Stimulated activated CD4-positive, alpha-beta T cell treated with anti-CD3 and anti-CD28 coated beads, Interleukin-1b, Interleukin-23, amount 100 ng/mL, for 24 hours (primary cell): ENCODE measurements around the gene ZNF503.
A peak's percentile ranks its signal among the peaks of the same experiment; 100 is the strongest.

Source experiments
- DNase-seq, 4 experiments: peaks; one replicate each; pipeline ENCODE4 v3.0.0-alpha.2; 2020; ENCODE audit warnings: low read depth in 4 of 4, low spot score in 1 of 4

Gene ZNF503

GRCh38 chr10:75401569-75402485, at the start of gene ZNF503:
Gene ZNF503 (minus strand): TSS chr10:75401764. CDS start chr10:75401419, 345 bp downstream.
- peak in 1 of 4 experiments; percentile 36 for DNase-seq

GRCh38 chr10:75450644-75451640, 49.4 kb upstream of the ZNF503 start:
- no peak for DNase-seq

- no peak for DNase-seq
These were observed 48.5 kb upstream of the ZNF503 start for GRCh38 chr10:75450075-75450445.

GRCh38 chr10:75449382-75450074, 48.0 kb upstream of the ZNF503 start:
- DNase-seq, result no peak

- no peak for DNase-seq
These were observed 46.6 kb upstream of the ZNF503 start for GRCh38 chr10:75448166-75448565.

- DNase-seq, result no peak
These were observed 44.9 kb upstream of the ZNF503 start for GRCh38 chr10:75446508-75446907.

- DNase-seq, result no peak
These were observed 43.3 kb upstream of the ZNF503 start for GRCh38 chr10:75444781-75445386.

GRCh38 chr10:75443362-75443761, 41.8 kb upstream of the ZNF503 start:
- no peak for DNase-seq

GRCh38 chr10:75441682-75442081, 40.1 kb upstream of the ZNF503 start:
- DNase-seq, result no peak

- no peak for DNase-seq
These were observed 39.6 kb upstream of the ZNF503 start for GRCh38 chr10:75441196-75441595.

GRCh38 chr10:75440271-75440793, 38.8 kb upstream of the ZNF503 start:
- DNase-seq, result no peak

- DNase-seq, result no peak
These were observed 38.2 kb upstream of the ZNF503 start for GRCh38 chr10:75439811-75440210.

- DNase-seq, result no peak
These were observed 36.7 kb upstream of the ZNF503 start for GRCh38 chr10:75438275-75438674.

- DNase-seq, result no peak
These were observed 36.1 kb upstream of the ZNF503 start for GRCh38 chr10:75437693-75438092.

- no peak for DNase-seq
These were observed 35.3 kb upstream of the ZNF503 start for GRCh38 chr10:75436896-75437295.

- no peak for DNase-seq
These were observed 33.7 kb upstream of the ZNF503 start for GRCh38 chr10:75435291-75435690.

- DNase-seq, result no peak
These were observed 32.7 kb upstream of the ZNF503 start for GRCh38 chr10:75434291-75434690.

GRCh38 chr10:75433216-75433615, 31.7 kb upstream of the ZNF503 start:
- DNase-seq, result no peak

GRCh38 chr10:75432763-75433162, 31.2 kb upstream of the ZNF503 start:
- no peak for DNase-seq

- no peak for DNase-seq
These were observed 30.6 kb upstream of the ZNF503 start for GRCh38 chr10:75432176-75432575.
